ENCODE data around the gene MEGF8.

The MEGF8 gene

DNA sequence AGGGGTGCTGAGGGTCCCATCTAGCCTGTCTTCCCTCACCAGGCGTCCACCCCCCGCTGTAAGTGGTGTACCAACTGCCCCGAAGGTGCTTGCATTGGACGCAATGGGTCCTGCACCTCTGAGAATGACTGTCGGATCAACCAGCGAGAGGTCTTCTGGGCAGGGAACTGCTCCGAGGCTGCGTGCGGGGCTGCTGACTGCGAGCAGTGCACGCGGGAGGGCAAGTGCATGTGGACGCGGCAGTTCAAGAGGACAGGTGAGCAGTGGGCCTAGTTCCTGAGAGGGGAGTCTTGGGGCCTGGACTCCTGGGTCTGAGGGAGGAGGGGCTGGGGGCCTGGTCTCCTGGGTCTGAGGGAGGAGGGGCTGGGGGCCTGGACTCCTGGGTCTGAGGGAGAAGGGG lies 36.9 kb downstream of the MEGF8 start:
- no peak for DNase-seq

GRCh38 chr19:42362891-42363440 lies 37.5 kb downstream of the MEGF8 start:
- DNase-seq, result no peak

DNA sequence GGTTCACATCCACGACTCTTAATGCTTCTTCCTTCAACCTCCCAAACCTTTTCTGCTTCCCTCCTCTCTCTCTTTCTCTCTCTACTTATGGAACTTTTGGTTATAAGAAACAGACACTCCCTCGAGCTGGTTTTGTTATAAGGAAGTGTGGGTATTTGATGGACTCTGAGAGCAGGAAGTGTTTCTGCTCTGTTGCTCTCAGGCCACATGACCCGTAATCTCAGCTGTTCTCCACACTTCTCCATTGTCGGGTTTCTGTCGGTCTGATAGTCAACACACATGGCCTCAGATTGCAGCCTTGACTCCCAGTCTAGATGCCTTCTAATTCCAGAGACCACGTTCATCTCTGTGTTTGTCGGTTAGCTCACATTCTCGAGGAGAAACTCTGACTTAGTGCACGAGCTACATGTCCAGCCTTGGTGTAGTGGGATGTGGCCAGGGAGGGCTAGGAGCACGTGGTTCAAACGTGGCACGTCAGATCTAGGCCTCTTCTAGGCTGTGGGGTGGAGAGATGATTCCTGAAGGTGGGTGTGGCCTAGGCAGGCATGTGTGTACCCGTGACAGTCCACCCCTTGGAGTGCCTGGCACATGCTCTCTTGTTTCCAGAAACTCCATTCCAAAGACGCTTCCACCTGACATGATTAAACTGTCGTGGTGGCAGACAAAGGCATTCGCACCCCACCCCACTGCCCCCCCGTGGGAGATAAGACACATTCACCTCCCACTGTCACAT lies 38.3 kb downstream of the MEGF8 start:
- DNase-seq, result no peak

- no peak for DNase-seq
Observed at GRCh38 chr19:42366673-42367072, 41.2 kb downstream of the MEGF8 start.

GRCh38 chr19:42367929-42368328 lies 42.5 kb downstream of the MEGF8 start:
- DNase-seq, result no peak

DNA sequence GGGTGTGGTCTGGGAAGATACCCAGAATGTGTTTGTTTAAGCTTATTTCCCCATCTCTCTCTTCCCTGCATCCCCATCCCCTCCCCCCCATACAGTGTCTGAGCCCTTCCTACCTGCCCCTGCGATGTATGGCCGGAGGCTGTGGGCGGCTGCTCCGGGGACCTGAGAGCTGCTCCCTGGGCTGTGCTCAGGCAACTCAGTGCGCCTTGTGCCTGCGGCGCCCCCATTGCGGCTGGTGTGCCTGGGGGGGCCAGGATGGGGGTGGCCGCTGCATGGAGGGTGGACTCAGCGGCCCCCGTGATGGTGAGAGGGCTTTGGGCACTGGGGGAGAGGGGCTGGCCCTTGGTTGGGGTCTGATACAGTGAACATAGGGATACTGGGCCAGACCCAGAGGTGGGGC lies 42.9 kb downstream of the MEGF8 start:
- no peak for DNase-seq

DNA sequence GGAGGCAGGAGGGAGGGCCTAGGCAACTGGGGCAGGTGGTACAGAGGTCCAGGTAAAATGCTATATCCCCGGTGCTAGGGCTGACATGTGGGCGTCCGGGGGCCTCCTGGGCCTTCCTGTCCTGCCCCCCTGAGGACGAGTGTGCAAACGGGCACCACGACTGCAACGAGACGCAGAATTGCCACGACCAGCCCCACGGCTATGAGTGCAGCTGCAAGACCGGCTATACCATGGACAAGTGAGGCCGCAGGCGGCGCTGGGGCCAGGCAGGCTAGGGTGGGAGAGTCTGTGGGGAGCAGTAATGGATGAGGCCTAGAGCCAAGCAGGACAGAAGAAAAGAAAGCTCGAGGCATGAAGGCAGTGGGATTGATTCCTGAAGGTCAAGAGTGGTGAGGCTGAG lies 43.3 kb downstream of the MEGF8 start:
- DNase-seq, result no peak

- DNase-seq, result no peak
Observed at GRCh38 chr19:42369433-42370067, 44.1 kb downstream of the MEGF8 start.

DNA sequence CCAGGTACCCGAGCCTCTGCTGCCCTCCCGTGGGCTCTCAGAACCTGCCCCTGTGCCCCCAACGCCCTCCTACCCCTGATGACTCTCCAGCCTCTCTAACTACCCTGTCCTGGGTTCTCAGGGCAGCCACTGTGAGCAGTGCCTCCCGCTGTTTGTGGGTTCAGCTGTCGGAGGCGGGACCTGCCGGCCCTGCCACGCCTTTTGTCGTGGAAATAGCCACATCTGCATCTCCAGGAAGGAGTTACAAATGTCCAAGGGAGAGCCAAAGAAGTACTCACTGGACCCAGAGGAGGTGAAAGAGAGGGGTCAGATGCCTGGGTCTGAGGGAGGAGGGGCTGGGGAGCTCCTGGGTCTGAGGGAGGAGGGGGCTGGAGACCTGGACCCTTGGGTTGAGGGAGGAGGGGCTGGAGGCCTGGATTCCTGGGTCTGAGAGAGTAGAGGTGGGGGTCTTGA lies 44.7 kb downstream of the MEGF8 start:
- DNase-seq, result no peak

GRCh38 chr19:42370626-42371175 lies 45.3 kb downstream of the MEGF8 start:
- no peak for DNase-seq

DNA sequence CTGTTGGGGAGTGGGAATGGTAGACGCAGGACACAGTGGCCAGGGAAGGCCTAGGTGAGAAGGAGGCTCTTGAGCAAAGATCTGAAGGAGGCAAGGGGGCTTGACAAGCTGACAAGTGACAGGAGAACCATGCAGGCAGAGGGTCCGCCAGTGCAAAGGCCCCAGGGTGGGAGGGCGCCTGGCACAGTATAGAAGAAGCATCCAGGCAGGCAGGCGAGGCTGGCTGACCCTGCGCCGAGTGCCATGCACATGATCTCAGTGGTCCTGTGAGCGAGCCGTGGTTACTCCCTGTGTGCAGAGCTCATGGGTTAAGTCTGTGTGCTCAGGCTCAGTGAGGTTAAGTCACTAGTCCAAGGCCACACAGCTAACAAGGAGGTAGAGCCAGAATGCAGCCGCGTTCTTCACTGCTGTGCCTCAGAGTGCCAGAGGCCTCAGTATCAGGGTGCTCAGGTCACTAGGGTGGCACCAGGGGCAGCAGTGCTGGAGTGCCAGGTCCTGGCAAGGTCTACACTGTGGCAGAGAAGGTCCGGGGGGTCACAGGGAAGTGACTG lies 49.5 kb downstream of the MEGF8 start:
- no peak for DNase-seq

- DNase-seq, result no peak
Observed at GRCh38 chr19:42375415-42376176, 50.2 kb downstream of the MEGF8 start.

DNA sequence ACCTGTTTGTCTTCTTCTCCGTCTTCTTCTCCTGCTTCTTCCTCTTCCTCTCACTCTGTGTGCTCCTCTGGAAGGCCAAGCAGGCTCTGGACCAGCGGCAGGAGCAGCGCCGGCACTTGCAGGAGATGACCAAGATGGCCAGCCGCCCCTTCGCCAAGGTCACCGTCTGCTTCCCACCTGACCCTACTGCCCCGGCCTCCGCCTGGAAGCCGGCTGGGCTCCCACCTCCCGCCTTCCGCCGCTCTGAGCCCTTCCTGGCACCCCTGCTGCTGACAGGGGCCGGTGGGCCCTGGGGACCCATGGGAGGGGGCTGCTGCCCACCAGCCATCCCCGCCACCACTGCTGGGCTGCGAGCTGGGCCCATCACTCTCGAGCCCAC lies 50.7 kb downstream of the MEGF8 start:
- DNase-seq, result no peak

DNA sequence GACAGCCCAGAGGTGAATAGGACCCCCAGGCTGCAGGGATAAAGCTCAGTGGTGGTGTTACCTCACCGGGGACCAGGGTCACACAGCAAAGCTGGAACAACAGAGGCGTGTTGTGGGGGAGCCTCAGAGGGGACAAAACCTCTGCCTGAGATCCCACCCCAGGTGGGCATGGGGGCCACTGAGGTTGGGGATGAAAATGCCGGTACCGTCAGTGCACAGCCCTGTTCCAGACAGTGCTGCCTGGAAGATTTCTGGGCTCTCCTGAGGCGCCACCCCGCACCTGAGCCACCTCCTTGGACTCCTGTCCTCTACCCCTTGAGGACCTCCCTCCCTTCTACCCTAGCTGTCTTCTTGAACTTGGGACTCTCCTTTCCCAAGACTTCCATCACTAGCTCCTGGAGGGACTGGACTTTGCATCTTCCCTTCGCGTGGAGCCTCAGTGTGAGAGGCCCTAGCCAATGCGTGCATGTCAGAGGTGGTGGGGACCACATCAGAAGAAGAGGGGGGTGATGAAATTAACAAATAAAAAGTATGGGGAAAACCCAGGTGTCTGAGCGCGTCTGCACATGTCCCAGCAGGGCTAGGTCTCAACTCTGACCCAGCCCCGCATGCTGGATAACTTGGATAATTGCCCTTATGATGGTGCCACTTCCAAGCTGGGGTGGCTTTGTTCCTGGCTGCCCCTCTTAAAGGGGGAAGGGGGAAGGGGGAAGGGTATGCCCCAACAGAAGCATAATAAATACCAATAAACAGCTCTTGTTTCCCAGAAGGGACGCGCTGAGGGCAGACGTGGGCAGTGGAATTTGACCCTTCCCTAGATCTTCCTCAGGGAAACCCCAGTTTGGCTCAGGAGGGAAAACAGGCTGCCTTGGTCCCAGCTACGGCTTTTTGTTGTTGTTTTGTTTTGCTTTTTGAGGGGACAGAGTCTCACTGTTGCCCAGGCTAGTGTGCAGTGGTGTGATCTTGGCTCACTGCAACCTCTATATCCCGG lies 53.1 kb downstream of the MEGF8 start:
- no peak for DNase-seq

GRCh38 chr19:42380155-42380554 lies 54.7 kb downstream of the MEGF8 start:
- DNase-seq, result no peak

- peak; percentile 79 for DNase-seq
Observed at GRCh38 chr19:42386974-42387707, 61.7 kb downstream of the MEGF8 start.

DNA sequence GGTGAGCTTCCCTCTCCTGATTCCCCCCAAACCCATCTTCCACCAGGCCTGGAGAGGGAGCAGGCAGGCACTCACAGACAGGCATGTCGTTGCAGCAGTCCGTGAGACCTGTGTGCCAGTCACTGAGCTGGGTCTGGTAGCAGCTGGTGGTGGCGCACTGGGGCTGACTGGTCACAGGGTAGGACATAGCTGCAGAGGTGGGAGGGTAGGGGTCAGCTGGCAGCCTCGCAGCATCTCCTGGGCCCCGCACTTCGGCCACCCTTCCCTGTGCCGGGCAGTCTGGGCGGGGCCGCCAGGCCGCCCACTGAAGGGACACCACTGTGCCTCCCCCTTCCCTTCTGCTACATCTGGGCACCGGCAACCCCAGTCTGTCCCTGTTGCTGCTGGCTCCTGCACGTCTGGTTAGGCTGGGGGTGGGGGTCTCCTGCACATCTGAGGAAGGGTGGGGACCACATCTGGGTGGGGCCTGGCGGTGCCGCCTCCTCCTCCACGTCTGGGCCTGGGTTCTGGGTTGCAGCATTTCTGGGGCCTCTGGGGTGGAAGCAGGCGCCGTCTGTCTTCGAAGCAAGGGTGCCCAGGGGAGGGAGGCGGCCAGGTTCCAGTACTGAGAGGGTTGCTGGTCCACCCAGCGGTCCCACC lies 63.5 kb downstream of the MEGF8 start:
- no peak for DNase-seq

DNA sequence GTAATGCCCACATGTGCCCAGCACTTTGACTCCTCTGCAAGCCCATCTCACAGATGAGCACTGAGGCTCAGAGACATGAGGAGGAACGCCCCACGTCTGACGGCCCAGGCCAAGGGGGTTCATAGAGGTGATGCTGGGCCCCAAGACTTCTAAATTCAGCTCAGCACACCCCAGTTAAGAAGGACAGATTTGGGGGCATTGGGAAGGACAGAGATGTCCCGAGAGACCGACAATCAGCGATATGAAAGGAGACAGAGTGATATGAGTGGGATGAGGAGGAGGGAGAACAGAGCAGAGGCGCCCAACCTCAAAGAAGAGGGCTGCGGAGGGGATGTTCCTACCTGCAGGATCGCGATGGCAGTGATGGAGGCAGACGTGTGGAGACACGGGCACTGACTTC lies 64.5 kb downstream of the MEGF8 start, which contains the start of gene CNFN:
CNFN (minus strand) TSS at position 399 of the 400 bp plus-strand sequence. CDS start 1,260 bp downstream, outside the sequence.
- DNase-seq, result no peak

DNA sequence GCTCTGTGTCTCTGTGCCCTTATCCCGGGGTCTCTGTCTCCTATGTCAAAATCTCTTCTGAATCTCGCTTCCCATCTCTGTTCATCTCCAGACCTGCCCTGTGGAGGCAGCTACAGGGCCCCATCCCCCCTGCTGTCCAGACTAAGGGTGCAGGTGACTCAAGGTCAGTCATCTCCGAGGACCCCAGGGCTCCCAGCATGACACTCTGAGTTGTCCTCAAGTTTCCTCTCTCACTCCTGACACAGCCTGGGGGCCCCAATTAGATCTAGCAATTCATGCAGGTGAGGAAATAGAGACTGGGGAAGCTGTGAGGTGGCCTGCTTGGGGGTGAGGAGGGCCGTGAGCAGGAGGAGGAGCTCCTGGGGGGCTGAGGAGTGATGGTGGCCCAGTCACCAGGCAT lies 66.7 kb downstream of the MEGF8 start:
- DNase-seq, result no peak

DNA sequence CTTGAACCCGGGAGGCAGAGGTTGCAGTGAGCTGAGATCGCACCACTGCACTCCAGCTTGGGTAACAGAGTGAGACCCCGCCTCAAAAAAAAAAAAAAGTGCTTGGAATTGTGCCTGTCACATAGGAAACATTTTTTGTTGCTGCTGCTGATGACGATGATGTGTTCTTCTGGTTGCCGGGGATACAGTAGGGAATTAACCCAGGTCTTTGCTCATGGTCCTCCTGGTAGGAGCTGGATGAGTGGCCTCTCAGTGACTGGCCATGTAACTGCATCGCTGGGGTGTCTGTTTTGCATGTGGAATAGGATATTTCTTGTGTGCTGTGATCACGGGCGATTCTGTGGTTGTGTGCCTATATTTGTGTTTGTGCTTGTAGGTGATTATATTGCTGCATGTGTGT lies 69.3 kb downstream of the MEGF8 start:
- no peak for DNase-seq
